HG03159 (cell line): ENCODE data around the gene TMCC1.

Source experiments
- ATAC-seq: cut with Tn5 transposase; IDR thresholded peaks from one replicate; pipeline ENCODE4 v1.9.1; 2021; ENCODE audit warnings: mild to moderate bottlenecking, moderate library complexity; ENCODE audit not compliant: unreplicated experiment

The TMCC1 gene

GRCh38 chr3:129627350-129628168, 266.0 kb downstream of the TMCC1 start:
- ATAC-seq: peak; percentile 51

GRCh38 chr3:129626744-129627349, 266.7 kb downstream of the TMCC1 start:
- ATAC-seq: peak; percentile 90

- ATAC-seq: no peak
Observed at GRCh38 chr3:129625072-129625874, 268.2 kb downstream of the TMCC1 start.

- ATAC-seq: no peak
Observed at GRCh38 chr3:129624347-129625071, 269.0 kb downstream of the TMCC1 start.

GRCh38 chr3:129623447-129624118, 269.9 kb downstream of the TMCC1 start:
- ATAC-seq: no peak

- ATAC-seq: no peak
Observed at GRCh38 chr3:129622933-129623332, 270.6 kb downstream of the TMCC1 start.

- no peak for ATAC-seq
Observed at GRCh38 chr3:129622226-129622874, 271.2 kb downstream of the TMCC1 start.

GRCh38 chr3:129621626-129622225, 271.8 kb downstream of the TMCC1 start:
- ATAC-seq: no peak

GRCh38 chr3:129620828-129621559, 272.5 kb downstream of the TMCC1 start:
- ATAC-seq: no peak

- no peak for ATAC-seq
Observed at GRCh38 chr3:129619726-129620162, 273.8 kb downstream of the TMCC1 start.

- no peak for ATAC-seq
Observed at GRCh38 chr3:129618901-129619671, 274.4 kb downstream of the TMCC1 start.

- ATAC-seq: no peak
Observed at GRCh38 chr3:129618186-129618820, 275.2 kb downstream of the TMCC1 start.

GRCh38 chr3:129617381-129618185, 275.9 kb downstream of the TMCC1 start:
- no peak for ATAC-seq

GRCh38 chr3:129616713-129617112, 276.8 kb downstream of the TMCC1 start:
- no peak for ATAC-seq

- no peak for ATAC-seq
Observed at GRCh38 chr3:129616291-129616690, 277.2 kb downstream of the TMCC1 start.

GRCh38 chr3:129615751-129616281, 277.7 kb downstream of the TMCC1 start:
- ATAC-seq: no peak
